HCT116 (cell line): ENCODE results near the gene MBNL2. TPM values are rescaled to one million over a fixed set of nuclear protein-coding genes. Genes with fewer than 3 reads are reported as not detected.

Experiments
- ATAC-seq: fragments of 200-7000 bp; cut with Tn5 transposase; 2 replicates; pipeline ENCODE4 v1.9.1; 2020; ENCODE audit warnings: mild to moderate bottlenecking, moderate library complexity
- BruUV-seq: library from RNA; stranded (reverse); fragments of 400-500 nt; replicated peaks from 2 replicates; lab custom pipeline; 2021; lab: Mats Ljungman, UMichigan
- CTCF ChIA-PET: fragments of 300-600 bp; sonication (Branson Sonifier 250); formaldehyde crosslinking; loops from one replicate; lab custom pipeline; 2021; ENCODE audit warnings: antibody characterized with exemption; lab: Charles Lee
- POLR2A ChIA-PET: fragments of 300-600, 350-600 bp; sonication (Branson Sonifier 250); formaldehyde crosslinking; loops from one replicate; lab custom pipeline; 2021; ENCODE audit warnings: antibody characterized with exemption; lab: Charles Lee
- RAD21 ChIA-PET, 2 experiments: fragments of 300-600 bp; sonication (Branson Sonifier 250); formaldehyde crosslinking; loops; one replicate each; lab custom pipeline; 2023; ENCODE audit warnings: low total read pairs in 2 of 2; ENCODE audit not compliant: uncharacterized antibody in 2 of 2, unreplicated experiment in 2 of 2, low non-redundant PET in 1 of 2; lab: Charles Lee
- DNase-seq: peaks from one replicate; pipeline ENCODE4 v3.0.0-alpha.2; 2010; ENCODE audit warnings: low read depth, low spot score
- H2AFZ ChIP-seq: fragments of 200-600 bp; shearing (Covaris generic), sonication (generic); 2 replicates; pipeline ENCODE4 v1.6.1; 2017; ENCODE audit warnings: low read depth, mixed run types, mixed read lengths, antibody characterized with exemption, low read length; ENCODE audit not compliant: poor library complexity, severe bottlenecking
- H3K27ac ChIP-seq: 2 replicates; pipeline ENCODE4 v1.5.1; 2012; ENCODE audit warnings: low read depth, low read length
- H3K27me3 ChIP-seq: fragments of 200-600 bp; sonication (generic); 2 replicates; pipeline ENCODE4 v1.6.1; 2016; ENCODE audit warnings: mixed run types, low read length, mixed read lengths; ENCODE audit not compliant: insufficient read depth
- H3K36me3 ChIP-seq, 2 experiments: fragments of 200-500 bp in 1 of 2; fragments of 200-600 bp in 1 of 2; sonication (Bioruptor generic) in 1 of 2; sonication (generic) in 1 of 2; 2 replicates each; pipeline versions ENCODE4 v1.5.1 to v1.6.1; 2014 to 2016; ENCODE audit warnings: low read length in 2 of 2, inconsistent platforms in 1 of 2, mixed read lengths in 1 of 2, mixed run types in 1 of 2; ENCODE audit not compliant: insufficient read depth in 2 of 2, control insufficient read depth in 1 of 2
- H3K4me1 ChIP-seq, 2 experiments: fragments of 200-600 bp in 1 of 2; sonication (generic) in 1 of 2; 2 replicates each; pipeline versions ENCODE4 v1.5.1 to v1.6.1; 2012 to 2017; ENCODE audit warnings: low read length in 2 of 2, inconsistent platforms in 1 of 2, mild to moderate bottlenecking in 1 of 2, mixed read lengths in 1 of 2, mixed run types in 1 of 2, moderate library complexity in 1 of 2; ENCODE audit not compliant: insufficient read depth in 2 of 2, control insufficient read depth in 1 of 2
- H3K4me2 ChIP-seq: fragments of 200-600 bp; sonication (generic); 2 replicates; pipeline ENCODE4 v1.6.1; 2017; ENCODE audit warnings: mixed run types, low read length, mixed read lengths
- H3K4me3 ChIP-seq, 2 experiments: fragments of 200-600 bp in 1 of 2; sonication (generic) in 1 of 2; replicated peaks in 1 of 2; 2 replicates each; pipeline ENCODE4 v1.5.1; 2011 to 2016; ENCODE audit warnings: low read length in 2 of 2, control low read depth in 1 of 2, low read depth in 1 of 2, mild to moderate bottlenecking in 1 of 2, mixed read lengths in 1 of 2, mixed run types in 1 of 2
- H3K79me2 ChIP-seq: fragments of 200-600 bp; sonication (generic); 2 replicates; pipeline ENCODE4 v1.6.1; 2017; ENCODE audit warnings: mild to moderate bottlenecking, mixed run types, low read length, moderate library complexity, mixed read lengths; ENCODE audit not compliant: insufficient read depth
- H3K9ac ChIP-seq: fragments of 200-600 bp; sonication (generic); 2 replicates; pipeline ENCODE4 v1.6.1; 2016; ENCODE audit warnings: low read length, mixed read lengths
- H3K9me2 ChIP-seq: fragments of 200-600 bp; sonication (generic), shearing (Covaris generic); 2 replicates; pipeline ENCODE4 v1.6.1; 2017; ENCODE audit warnings: mixed run types, mild to moderate bottlenecking, moderate library complexity; ENCODE audit not compliant: insufficient read depth
- H3K9me3 ChIP-seq, 2 experiments: fragments of 200-500 bp in 1 of 2; fragments of 200-600 bp in 1 of 2; sonication (Bioruptor generic) in 1 of 2; sonication (generic) in 1 of 2; 2 replicates each; pipeline ENCODE4 v1.6.1; 2014 to 2017; ENCODE audit warnings: low read length in 2 of 2, mixed read lengths in 2 of 2, inconsistent platforms in 1 of 2, low read depth in 1 of 2, mild to moderate bottlenecking in 1 of 2, mixed run types in 1 of 2, moderate library complexity in 1 of 2; ENCODE audit not compliant: control insufficient read depth in 1 of 2, insufficient read depth in 1 of 2
- H4K20me1 ChIP-seq: fragments of 200-600 bp; sonication (generic), shearing (Covaris generic); 2 replicates; pipeline ENCODE4 v1.6.1; 2017; ENCODE audit warnings: mixed run types, mild to moderate bottlenecking, moderate library complexity; ENCODE audit not compliant: insufficient read depth
- EGR1 ChIP-seq: IDR thresholded peaks from 2 replicates; pipeline ENCODE4 v1.6.1; 2012; ENCODE audit warnings: low read depth
- ELF1 ChIP-seq: IDR thresholded peaks from 2 replicates; pipeline ENCODE4 v1.6.1; 2012; ENCODE audit warnings: low read depth, borderline replicate concordance
- EZH2phosphoT487 ChIP-seq: fragments of 200-600 bp; IDR thresholded peaks from 2 replicates; pipeline ENCODE4 v1.6.1; 2018; ENCODE audit warnings: antibody characterized with exemption, borderline replicate concordance
- FOSL1 ChIP-seq: IDR thresholded peaks from 2 replicates; pipeline ENCODE4 v1.6.1; 2012; ENCODE audit warnings: low read depth
- POLR2AphosphoS5 ChIP-seq: IDR thresholded peaks from 2 replicates; pipeline ENCODE4 v1.6.1; 2011; ENCODE audit warnings: mild to moderate bottlenecking, low read depth, low read length, moderate library complexity
- RAD21 ChIP-seq: IDR thresholded peaks from 2 replicates; pipeline ENCODE4 v1.6.1; 2012; ENCODE audit warnings: low read depth, mild to moderate bottlenecking
- SIN3A ChIP-seq: IDR thresholded peaks from 2 replicates; pipeline ENCODE4 v1.6.1; 2012; ENCODE audit warnings: low read depth
- YY1 ChIP-seq: IDR thresholded peaks from 2 replicates; pipeline ENCODE4 v1.6.1; 2011; ENCODE audit warnings: low read length, low read depth, moderate library complexity, mild to moderate bottlenecking; ENCODE audit not compliant: insufficient replicate concordance; ENCODE audit errors: extremely low read depth
- ZNF274 ChIP-seq: fragments of 200-500 bp; sonication (Bioruptor generic); IDR thresholded peaks from 2 replicates; pipeline ENCODE4 v1.6.1; 2014; ENCODE audit warnings: mild to moderate bottlenecking, low read depth, low read length, inconsistent platforms
- intact Hi-C: fragments of 100-400 bp; cut with micrococcal nuclease; formaldehyde crosslinking; loops from 2 replicates; pipeline ENCODE4 v1.10.0; 2022
- total RNA-seq: library from RNA; stranded (reverse); gene quantifications from one replicate; pipeline ENCODE4 v1.2.1, GENCODE V29; 2021; ENCODE audit not compliant: unreplicated experiment
- TF ChIP-seq, protein P1 (sequence below), 3 experiments: fragments of 200-600 bp in 1 of 3; sonication (generic) in 1 of 3; IDR thresholded peaks in 2 of 3; conservative IDR thresholded peaks in 1 of 3; 2 replicates each; pipeline ENCODE4 v1.5.1; 2012 to 2017; ENCODE audit warnings: low read depth in 2 of 3, low read length in 2 of 3, antibody characterized with exemption in 1 of 3, borderline replicate concordance in 1 of 3, control low read depth in 1 of 3, mild to moderate bottlenecking in 1 of 3, mixed read lengths in 1 of 3, mixed run types in 1 of 3, moderate library complexity in 1 of 3; ENCODE audit not compliant: insufficient read depth in 1 of 3

The MBNL2 gene
- total RNA-seq, 1 experiment from 2014 or later = 73.9 TPM

DNA sequence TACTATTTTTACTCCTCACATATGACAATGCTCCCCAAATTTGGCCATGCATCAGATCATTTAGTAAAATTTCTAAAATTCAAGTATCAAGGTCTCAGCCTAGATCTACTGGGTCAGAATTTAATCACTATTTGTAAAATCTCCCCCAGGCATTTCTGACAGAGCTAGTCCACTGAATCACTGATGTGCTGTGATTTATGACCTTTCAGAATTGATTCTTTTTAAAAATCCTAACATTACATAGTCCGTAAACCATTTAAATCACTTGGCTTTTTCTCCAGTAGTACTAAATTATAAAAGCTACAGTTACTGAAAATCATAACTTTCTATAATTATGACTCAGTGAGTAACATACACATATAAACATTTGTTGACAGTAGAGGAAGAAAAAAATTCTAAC is 119.0 kb downstream of the MBNL2 start (continued):
- TF ChIP-seq YY1 (no peak), EZH2phosphoT487 (no peak), SIN3A (no peak)
- TF ChIP-seq, protein P1, sequence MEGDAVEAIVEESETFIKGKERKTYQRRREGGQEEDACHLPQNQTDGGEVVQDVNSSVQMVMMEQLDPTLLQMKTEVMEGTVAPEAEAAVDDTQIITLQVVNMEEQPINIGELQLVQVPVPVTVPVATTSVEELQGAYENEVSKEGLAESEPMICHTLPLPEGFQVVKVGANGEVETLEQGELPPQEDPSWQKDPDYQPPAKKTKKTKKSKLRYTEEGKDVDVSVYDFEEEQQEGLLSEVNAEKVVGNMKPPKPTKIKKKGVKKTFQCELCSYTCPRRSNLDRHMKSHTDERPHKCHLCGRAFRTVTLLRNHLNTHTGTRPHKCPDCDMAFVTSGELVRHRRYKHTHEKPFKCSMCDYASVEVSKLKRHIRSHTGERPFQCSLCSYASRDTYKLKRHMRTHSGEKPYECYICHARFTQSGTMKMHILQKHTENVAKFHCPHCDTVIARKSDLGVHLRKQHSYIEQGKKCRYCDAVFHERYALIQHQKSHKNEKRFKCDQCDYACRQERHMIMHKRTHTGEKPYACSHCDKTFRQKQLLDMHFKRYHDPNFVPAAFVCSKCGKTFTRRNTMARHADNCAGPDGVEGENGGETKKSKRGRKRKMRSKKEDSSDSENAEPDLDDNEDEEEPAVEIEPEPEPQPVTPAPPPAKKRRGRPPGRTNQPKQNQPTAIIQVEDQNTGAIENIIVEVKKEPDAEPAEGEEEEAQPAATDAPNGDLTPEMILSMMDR (IDR thresholded peaks at IDR 0.05 in 2 of 3, conservative IDR thresholded peaks at IDR 0.05 in 1 of 3; ENCODE audit: borderline replicate concordance in 1 of 3, insufficient read depth in 1 of 3, low read depth in 2 of 3, low read length in 2 of 3) = no peak

DNA sequence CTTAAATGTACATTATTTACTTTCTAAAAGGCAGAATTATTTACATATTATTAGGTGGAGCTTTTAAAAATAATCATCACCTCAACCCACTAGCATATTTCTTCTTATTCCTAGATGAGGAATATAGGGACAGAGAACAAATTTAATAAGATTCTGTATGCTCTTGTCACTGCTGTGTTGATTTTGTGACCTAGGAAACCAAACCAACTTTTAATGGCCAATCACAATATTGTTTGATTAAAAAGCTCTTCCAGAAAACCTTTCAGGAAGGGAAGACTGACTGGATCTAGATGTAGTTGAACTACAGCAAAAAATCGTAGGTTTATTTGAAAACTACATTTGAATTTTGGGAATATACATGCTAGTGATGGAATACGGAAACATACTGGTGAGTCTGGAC is 120.0 kb downstream of the MBNL2 start:
- H2AFZ ChIP-seq = no peak overlapping the region
- H3K9me3 ChIP-seq = no peaks in the 10 kb centered on the region
- no peak overlapping the region for H3K4me2 ChIP-seq
- BruUV-seq = no TSS peak
- ChIA-PET POLR2A (no interaction called here), RAD21 (no interaction called here), CTCF (interaction anchor here (1.0 to 1.2 kb wide), 3 partner anchors 17 to 232 kb away, joined by 3 to 6 read pairs (median 3); no protein-coding TSS in a partner anchor)
- no peaks in the 10 kb centered on the region for H4K20me1 ChIP-seq
- H3K9ac ChIP-seq = no peak overlapping the region
- H3K4me1 ChIP-seq = peaks cover 26 to 39% of the 10 kb centered on the region in 2 experiments
- H3K36me3 ChIP-seq = 0 out of 4 replicates have a peak, but pooled peaks cover 0 to 6% of the 10 kb centered on the region in 2 experiments
- ATAC-seq (no peak), DNase-seq (no peak)
- H3K79me2 ChIP-seq = peaks cover 12% of the 10 kb centered on the region; the same call in 1 of the 2 replicates
- no peaks in the 10 kb centered on the region; the same call in 1 of the 2 replicates for H3K9me2 ChIP-seq
- TF ChIP-seq EGR1 (no peak), POLR2AphosphoS5 (no peak), RAD21 (no peak), ZNF274 (no peak), FOSL1 (no peak), ELF1 (no peak), EZH2phosphoT487 (no peak)
- TF ChIP-seq, protein P1 (IDR thresholded peaks at IDR 0.05 in 2 of 3, conservative IDR thresholded peaks at IDR 0.05 in 1 of 3; ENCODE audit: borderline replicate concordance in 1 of 3, insufficient read depth in 1 of 3, low read depth in 2 of 3, low read length in 2 of 3) = no peak
- no peak overlapping the region for H3K4me3 ChIP-seq
- intact Hi-C loops = loop anchor here (5.0 kb wide), 2 partner anchors 65 to 310 kb away; no protein-coding TSS in a partner anchor
- no peaks in the 10 kb centered on the region for H3K27me3 ChIP-seq
- peak overlapping the region; percentile 8; the same call in 1 of the 2 replicates for H3K27ac ChIP-seq
